Endothelial cell of umbilical vein (primary cell): ENCODE measurements around the gene MTAP. TPM values are rescaled to one million over a fixed set of nuclear protein-coding genes. Genes with fewer than 3 reads are reported as not detected.

Experiments
- BruUV-seq: library from RNA; stranded (reverse); fragments of 400-500 nt; replicated peaks from 2 replicates; lab custom pipeline; 2021; lab: Mats Ljungman, UMichigan
- CTCF ChIA-PET: fragments of 300-600, 350-600 bp; sonication (Branson Sonifier 250); formaldehyde crosslinking; loops from one replicate; lab custom pipeline; 2021; ENCODE audit warnings: antibody characterized with exemption, inconsistent platforms; lab: Charles Lee
- POLR2A ChIA-PET: fragments of 300-600, 350-600 bp; sonication (Branson Sonifier 250); formaldehyde crosslinking; loops from one replicate; lab custom pipeline; 2021; ENCODE audit warnings: antibody characterized with exemption, inconsistent platforms; lab: Charles Lee
- DNase-seq: peaks from one replicate; pipeline ENCODE4 v3.0.0-alpha.2; 2011; ENCODE audit warnings: low read depth, low spot score
- FAIRE-seq: peaks from 2 replicates; lab custom pipeline; 2011; peaks lifted over from hg19 to GRCh38; lab: Jason Lieb, UNC
- H2AFZ ChIP-seq: 2 replicates; pipeline ENCODE4 v1.6.0; 2012; ENCODE audit warnings: low read depth, low read length, control low read depth, inconsistent platforms
- H3K27ac ChIP-seq: 2 replicates; pipeline ENCODE4 v1.5.1; 2011; ENCODE audit warnings: low read depth, mild to moderate bottlenecking, control low read depth, low read length, moderate library complexity; ENCODE audit not compliant: insufficient read depth
- H3K27me3 ChIP-seq, 2 experiments: 2 replicates each; pipeline versions ENCODE4 v1.6.0 to v1.6.1; 2011; ENCODE audit warnings: low read length in 2 of 2, mixed read lengths in 1 of 2; ENCODE audit not compliant: control insufficient read depth in 2 of 2, insufficient read depth in 2 of 2
- H3K36me3 ChIP-seq, 2 experiments: 2 replicates in 1 of 2; 3 replicates in 1 of 2; pipeline ENCODE4 v1.5.1; 2011; ENCODE audit warnings: low read length in 2 of 2, mild to moderate bottlenecking in 1 of 2, moderate library complexity in 1 of 2; ENCODE audit not compliant: control insufficient read depth in 2 of 2, insufficient read depth in 2 of 2; ENCODE audit errors: extremely low read depth in 1 of 2
- H3K4me1 ChIP-seq: 3 replicates; pipeline ENCODE4 v1.5.1; 2011; ENCODE audit warnings: mild to moderate bottlenecking, low read length; ENCODE audit not compliant: control insufficient read depth, insufficient read depth; ENCODE audit errors: extremely low read depth
- H3K4me2 ChIP-seq: 2 replicates; pipeline ENCODE4 v1.6.1; 2011; ENCODE audit warnings: low read length, control low read depth, mixed read lengths; ENCODE audit not compliant: insufficient read depth
- H3K4me3 ChIP-seq, 3 experiments: fragments of 200-600 bp in 1 of 3; sonication (generic), shearing (Covaris generic) in 1 of 3; replicated peaks in 1 of 3; 2 replicates each; pipeline ENCODE4 v1.5.1; 2011 to 2016; ENCODE audit warnings: control low read depth in 3 of 3, low read length in 3 of 3, mild to moderate bottlenecking in 2 of 3, inconsistent platforms in 1 of 3, low read depth in 1 of 3, moderate library complexity in 1 of 3; ENCODE audit not compliant: insufficient read depth in 1 of 3
- H3K79me2 ChIP-seq: 2 replicates; pipeline ENCODE4 v1.6.0; 2012; ENCODE audit warnings: low read length, inconsistent platforms; ENCODE audit not compliant: control insufficient read depth, insufficient read depth
- H3K9ac ChIP-seq: replicated peaks from 2 replicates; pipeline ENCODE3; 2011; ENCODE audit warnings: low read length, control low read depth; ENCODE audit not compliant: insufficient read depth; ENCODE audit errors: extremely low read depth
- H3K9me1 ChIP-seq: replicated peaks from 3 replicates; pipeline ENCODE4 v1.6.0; 2011; ENCODE audit warnings: mild to moderate bottlenecking, low read length; ENCODE audit not compliant: control insufficient read depth, insufficient read depth; ENCODE audit errors: extremely low read depth
- H3K9me3 ChIP-seq: replicated peaks from 2 replicates; pipeline ENCODE4 v1.5.1; 2012; ENCODE audit warnings: low read length, inconsistent platforms; ENCODE audit not compliant: control insufficient read depth, insufficient read depth
- H4K20me1 ChIP-seq: replicated peaks from 2 replicates; pipeline ENCODE3; 2011; ENCODE audit warnings: mild to moderate bottlenecking, low read length; ENCODE audit not compliant: control insufficient read depth, insufficient read depth; ENCODE audit errors: extremely low read depth
- CTCF ChIP-seq, 2 donors: IDR thresholded peaks; 1 replicate in 1 of 2; 2 replicates in 1 of 2; pipeline ENCODE4 v1.5.1; 2011; ENCODE audit warnings: low read length in 2 of 2, mild to moderate bottlenecking in 2 of 2, moderate library complexity in 2 of 2, control low read depth in 1 of 2, inconsistent platforms in 1 of 2, low read depth in 1 of 2; ENCODE audit not compliant: insufficient read depth in 1 of 2; ENCODE audit errors: extremely low read depth in 1 of 2
- FOS ChIP-seq: IDR thresholded peaks from 2 replicates; pipeline ENCODE4 v1.6.1; 2011; ENCODE audit warnings: mild to moderate bottlenecking, low read length, moderate library complexity, borderline replicate concordance; ENCODE audit not compliant: insufficient read depth
- GATA2 ChIP-seq: IDR thresholded peaks from 2 replicates; pipeline ENCODE4 v1.7.0; 2011; ENCODE audit warnings: low read depth, mild to moderate bottlenecking, moderate library complexity, mixed read lengths, low read length; ENCODE audit not compliant: insufficient read length, insufficient read depth
- JUN ChIP-seq: IDR thresholded peaks from 2 replicates; pipeline ENCODE4 v1.6.1; 2011; ENCODE audit warnings: borderline replicate concordance, low read depth; ENCODE audit not compliant: insufficient read length, insufficient read depth
- MAX ChIP-seq: IDR thresholded peaks from 2 replicates; pipeline ENCODE4 v1.6.1; 2011; ENCODE audit not compliant: insufficient read depth, insufficient read length
- dilution Hi-C: fragments of 300-500 bp; cut with MboI; formaldehyde crosslinking; loops from one replicate; pipeline ENCODE4 v1.15.0; 2019; ENCODE audit warnings: low sequenced_read_pairs; ENCODE audit not compliant: extremely low pct_ligation_motif_present
- intact Hi-C: fragments of 100-400 bp; cut with micrococcal nuclease; formaldehyde crosslinking; loops from one replicate; pipeline ENCODE4 v1.10.0; 2022
- polyA plus RNA-seq, 4 experiments: library from polyadenylated mRNA; depleted of rRNA in 3 of 4; stranded (reverse) in 3 of 4; unstranded in 1 of 4; fragments of >200 nt; gene quantifications; 2 replicates each; pipeline versions ENCODE4 v1.2.1 to v1.2.3, GENCODE V29; 2011 to 2012; ENCODE audit warnings: missing spikeins in 1 of 4
- total RNA-seq: library from RNA; stranded (reverse); gene quantifications from 2 replicates; pipeline ENCODE4 v1.2.3, GENCODE V29; 2021

Gene MTAP
- total and polyA plus RNA-seq, 2 donors (not counting 3 experiments of a cell fraction or from before 2014, with no cell fraction given), result 11.3 to 55.1 TPM

- FAIRE-seq (peak; percentile 68), DNase-seq (peak; percentile 85)
- BruUV-seq, result no TSS peak
- intact Hi-C loops (loop anchor here (1.0 to 5.0 kb wide), 12 partner anchors 45 to 592 kb away; no protein-coding TSS in a partner anchor), dilution Hi-C loops (loop anchor here (25.0 kb wide), 1 partner anchor 227 kb away; no protein-coding TSS in a partner anchor)
- peak overlapping the region; percentile 76 for H2AFZ ChIP-seq
- H4K20me1 ChIP-seq, result no peaks in the 10 kb centered on the region
- H3K4me3 ChIP-seq, result peak overlapping the region in 1 of 3 experiments; percentile 69
- peak; percentile 45 to 57 for TF ChIP-seq CTCF (IDR thresholded peaks at IDR 0.05; ENCODE audit: extremely low read depth in 1 of 2, insufficient read depth in 1 of 2, low read depth in 1 of 2, low read length in 2 of 2)
- no peak for TF ChIP-seq FOS
- peak; percentile 85 for TF ChIP-seq MAX
- no peaks in the 10 kb centered on the region for H3K9me1 ChIP-seq
- POLR2A ChIA-PET, result no interaction called here
- H3K79me2 ChIP-seq, result no peaks in the 10 kb centered on the region
- H3K9ac ChIP-seq, result peak overlapping the region; percentile 13
- H3K9me3 ChIP-seq, result no peaks in the 10 kb centered on the region
- peak overlapping the region; percentile 91 for H3K4me2 ChIP-seq
- H3K27me3 ChIP-seq, result peaks cover 5 to 23% of the 10 kb centered on the region in 2 experiments
- CTCF ChIA-PET, result interaction anchor here (0.7 to 2.9 kb wide), 20 partner anchors 79 to 606 kb away, joined by 3 to 51 read pairs (median 5); no protein-coding TSS in a partner anchor
- no peaks in the 10 kb centered on the region for H3K36me3 ChIP-seq
- no peaks in the 10 kb centered on the region for H3K4me1 ChIP-seq
- no peak overlapping the region for H3K27ac ChIP-seq
These were observed 12.8 kb upstream of the MTAP start for GRCh38 chr9:21789541-21790037.

- Histone ChIP-seq H3K4me3 (no peak overlapping the region), H2AFZ (no peak overlapping the region), H3K27ac (no peak overlapping the region), H3K9ac (no peak overlapping the region), H3K9me3 (no peaks in the 10 kb centered on the region), H3K36me3 (no peaks in the 10 kb centered on the region), H3K27me3 (peaks cover 17 to 39% of the 10 kb centered on the region in 2 experiments), H4K20me1 (no peaks in the 10 kb centered on the region), H3K4me1 (peaks cover 2% of the 10 kb centered on the region), H3K4me2 (no peak overlapping the region), H3K79me2 (no peaks in the 10 kb centered on the region), H3K9me1 (no peaks in the 10 kb centered on the region)
- dilution Hi-C loops (loop anchor here (25.0 kb wide), 1 partner anchor 233 kb away; no protein-coding TSS in a partner anchor), intact Hi-C loops (no loop called here)
- ChIA-PET CTCF (interaction anchor here (2.0 kb wide), 1 partner anchor 361 kb away, joined by 11 read pairs; no protein-coding TSS in a partner anchor), POLR2A (no interaction called here)
- TF ChIP-seq CTCF (IDR thresholded peaks at IDR 0.05; ENCODE audit: extremely low read depth in 1 of 2, insufficient read depth in 1 of 2, low read depth in 1 of 2, low read length in 2 of 2), result no peak
- no peak for TF ChIP-seq GATA2
- no peak for TF ChIP-seq FOS
- TF ChIP-seq JUN, result no peak
- no TSS peak for BruUV-seq
- DNase-seq, result no peak
- no peak for FAIRE-seq
These were observed 7.0 kb upstream of the MTAP start for GRCh38 chr9:21795483-21795882.
